HG03571 (cell line): ENCODE data around the gene BTBD9.

Source experiments
- ATAC-seq: cut with Tn5 transposase; IDR thresholded peaks from one replicate; pipeline ENCODE4 v1.9.1; 2021; ENCODE audit not compliant: unreplicated experiment

BTBD9 gene

DNA sequence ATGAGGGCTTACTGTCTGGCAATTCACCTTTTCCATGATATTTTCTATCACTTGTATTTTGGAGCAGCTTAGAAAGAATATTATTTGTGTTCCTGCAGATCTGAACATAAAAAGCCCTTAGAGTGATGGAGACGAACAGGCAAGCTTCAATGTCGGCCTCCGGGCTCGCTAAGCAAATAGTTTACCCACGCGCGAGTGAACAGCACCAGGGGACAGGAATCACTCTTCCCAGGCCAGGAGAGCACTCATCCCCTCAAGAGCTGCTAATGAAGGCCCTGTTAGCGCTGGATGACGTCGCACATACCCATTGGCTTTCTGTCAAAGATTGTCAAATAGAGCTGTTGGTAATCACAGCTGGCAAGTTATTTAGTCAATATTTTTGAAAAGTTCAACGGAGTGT is 424.5 kb downstream of the BTBD9 start:
- no peak for ATAC-seq

DNA sequence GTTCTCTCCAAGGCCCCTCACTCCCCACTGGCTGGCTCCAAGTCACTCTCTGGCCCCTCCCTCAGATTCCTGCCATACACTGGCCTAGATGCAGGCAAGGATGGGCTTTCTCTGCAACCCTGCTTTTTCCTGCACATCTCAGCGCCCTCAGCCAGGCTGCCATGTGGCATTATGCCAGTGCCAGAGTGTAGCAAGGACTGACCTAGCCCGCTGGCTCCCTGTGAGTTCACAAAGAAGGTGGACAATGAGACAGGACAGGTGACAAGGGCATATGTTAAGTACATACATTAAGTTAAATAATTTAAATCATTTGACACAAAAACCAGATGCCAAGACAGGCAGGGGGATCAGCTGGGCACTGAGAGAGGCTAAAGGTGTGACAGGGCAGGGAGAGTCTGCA is 425.6 kb downstream of the BTBD9 start:
- no peak for ATAC-seq

DNA sequence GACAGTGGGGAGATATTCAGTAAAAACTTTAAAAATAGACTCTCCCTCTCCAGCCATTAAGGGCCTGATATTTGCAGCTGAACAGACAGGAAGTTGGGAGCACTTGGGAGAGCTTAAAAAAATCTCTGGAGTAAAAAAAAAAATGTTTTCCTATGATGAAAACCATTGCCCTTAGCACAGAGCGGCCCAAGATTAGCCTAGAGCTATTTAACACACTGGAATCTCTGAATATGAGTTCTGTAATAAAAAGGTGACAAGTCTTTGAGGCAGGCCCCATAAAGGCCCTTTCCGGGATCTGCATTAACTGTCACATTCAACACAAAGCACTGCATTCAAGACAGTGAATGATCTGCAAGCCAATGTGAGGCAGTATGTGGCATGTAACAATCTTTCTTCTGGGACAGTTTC is 426.5 kb downstream of the BTBD9 start:
- ATAC-seq = no peak

DNA sequence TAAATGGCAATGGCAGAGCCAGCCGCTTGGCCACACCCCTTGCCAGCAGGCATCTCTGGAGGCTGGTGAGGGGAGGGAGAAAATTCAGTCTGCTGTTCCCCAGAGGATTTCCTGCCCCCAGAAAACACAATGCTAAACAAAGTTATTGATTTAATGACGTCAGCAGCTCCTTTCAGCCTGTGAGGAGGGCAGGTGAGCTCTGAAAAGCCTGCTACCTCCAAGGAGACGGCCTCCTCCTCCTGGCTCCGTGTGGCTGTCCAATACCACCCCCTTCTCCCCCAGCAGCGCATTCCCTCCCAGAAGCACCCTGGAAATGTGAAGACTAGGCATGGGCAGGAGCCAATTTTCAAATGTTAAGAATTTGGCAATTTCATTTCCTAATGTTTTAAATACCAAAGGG is 427.1 kb downstream of the BTBD9 start:
- ATAC-seq = no peak

DNA sequence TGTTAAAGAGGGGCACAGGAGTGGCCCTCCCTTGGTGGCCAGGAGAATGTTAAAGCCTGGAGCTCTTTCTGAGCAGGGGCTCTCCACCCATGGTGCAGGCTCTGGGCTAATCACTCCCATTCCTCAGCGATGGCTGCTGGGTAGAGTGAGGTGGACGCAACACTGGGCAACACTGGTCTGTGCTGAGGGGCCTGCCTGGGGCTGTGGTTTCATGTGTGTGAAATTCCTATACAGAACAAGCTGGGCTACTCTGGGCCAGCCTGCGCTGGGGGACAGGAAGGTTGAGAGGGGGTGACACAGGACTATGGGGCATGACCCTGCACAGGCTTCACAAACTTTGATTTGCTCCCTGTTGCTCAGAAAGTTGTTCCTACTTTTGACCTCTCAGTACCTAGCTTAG is 427.6 kb downstream of the BTBD9 start:
- ATAC-seq = no peak

DNA sequence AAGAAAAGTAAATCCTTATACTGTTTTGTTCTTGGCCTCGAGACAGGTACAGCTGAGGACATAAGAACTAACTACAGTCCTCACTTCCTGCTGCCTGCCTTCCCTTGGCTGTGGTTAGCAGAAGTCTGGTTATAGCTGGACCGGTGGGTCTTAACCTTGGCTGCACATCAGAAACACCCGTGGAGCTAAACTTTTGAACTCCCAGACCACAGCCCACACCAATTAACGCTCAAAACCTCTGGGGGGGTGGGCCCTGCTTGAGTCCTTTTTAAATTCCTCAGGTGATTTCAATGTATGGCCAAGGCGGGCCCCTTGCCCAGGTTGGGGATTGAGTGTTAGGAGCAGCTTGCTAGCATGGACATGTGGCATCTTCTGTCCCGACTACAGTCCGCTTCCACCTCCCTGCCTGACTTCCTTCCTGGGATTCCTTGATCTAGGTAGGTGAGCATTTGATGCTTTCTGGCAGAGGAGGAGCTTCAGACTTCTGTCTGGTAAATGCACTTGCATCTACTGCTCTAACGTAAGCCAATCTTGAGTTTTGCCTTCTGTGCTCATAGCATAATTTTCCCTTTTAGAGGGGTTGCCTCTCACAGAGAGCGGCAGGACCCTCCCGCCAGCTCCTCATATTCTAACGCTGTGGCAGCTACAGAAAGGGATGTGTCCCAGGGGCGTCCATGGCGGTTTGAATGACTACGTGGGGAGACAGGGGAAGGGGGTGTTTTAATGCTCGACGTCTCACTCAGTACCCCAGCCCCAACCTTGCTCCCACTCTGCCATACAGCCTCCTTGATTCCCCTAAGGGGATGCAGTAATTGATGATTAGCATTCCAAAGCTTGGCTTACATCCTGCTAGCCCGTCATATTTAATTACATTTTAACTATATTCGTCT is 430.1 kb downstream of the BTBD9 start:
- ATAC-seq = no peak

DNA sequence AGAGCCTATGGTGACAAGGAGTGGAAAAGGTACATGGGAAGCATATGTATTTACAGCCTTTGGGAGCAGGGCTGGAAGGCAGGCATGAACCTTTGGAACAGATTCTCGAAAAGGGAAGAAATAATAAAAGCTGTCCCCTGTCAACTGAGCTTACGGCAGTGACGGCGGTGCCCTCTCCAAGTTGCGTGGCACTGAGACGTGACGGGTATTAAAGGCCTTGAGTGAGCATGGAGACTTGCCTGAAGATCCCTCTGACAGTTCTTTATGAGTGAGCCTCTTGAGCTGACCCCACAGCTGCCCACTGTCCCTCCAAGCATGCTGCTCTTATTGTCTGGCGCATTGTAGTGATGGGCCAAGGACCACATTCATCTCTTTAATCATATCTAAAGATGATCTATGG is 431.7 kb downstream of the BTBD9 start:
- ATAC-seq = no peak

DNA sequence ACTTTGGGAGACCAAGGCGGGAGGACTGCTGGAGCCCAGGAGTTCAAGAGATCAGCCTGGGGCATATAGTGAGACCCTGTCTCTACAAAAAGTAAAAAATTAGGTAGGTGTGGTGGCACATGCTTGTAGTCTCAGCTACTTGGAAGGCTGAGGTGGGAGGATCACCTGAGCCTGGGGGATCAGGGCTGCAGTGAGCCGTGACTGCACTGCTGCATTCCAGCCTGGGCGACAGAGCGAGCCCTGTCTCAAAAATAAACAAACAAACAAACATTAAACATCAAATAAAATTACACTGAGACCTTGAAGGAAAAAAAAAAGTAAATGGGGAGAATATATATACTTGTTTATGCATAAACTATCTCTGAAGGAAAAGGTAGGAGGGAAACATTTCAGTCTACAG is 432.4 kb downstream of the BTBD9 start:
- ATAC-seq = no peak

DNA sequence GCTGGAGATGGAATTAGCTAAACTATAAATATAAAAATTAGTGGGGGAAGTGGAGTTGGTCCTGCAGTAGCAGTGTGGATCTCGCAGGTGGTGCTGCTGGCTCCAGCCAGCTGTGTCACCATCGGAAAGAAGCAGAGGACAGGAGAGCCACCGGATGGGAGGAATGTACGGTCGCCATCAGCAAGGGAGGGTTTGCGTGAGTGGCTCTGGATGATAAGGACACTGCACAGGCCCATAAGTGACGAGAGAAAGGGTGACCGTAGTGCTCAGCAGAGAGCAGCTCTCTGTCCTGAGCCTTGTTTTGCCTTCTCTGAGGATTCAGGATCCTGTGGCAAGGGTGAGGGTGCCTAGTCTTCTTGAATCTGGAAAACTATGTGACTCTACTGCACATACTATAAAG is 441.5 kb downstream of the BTBD9 start:
- no peak for ATAC-seq

DNA sequence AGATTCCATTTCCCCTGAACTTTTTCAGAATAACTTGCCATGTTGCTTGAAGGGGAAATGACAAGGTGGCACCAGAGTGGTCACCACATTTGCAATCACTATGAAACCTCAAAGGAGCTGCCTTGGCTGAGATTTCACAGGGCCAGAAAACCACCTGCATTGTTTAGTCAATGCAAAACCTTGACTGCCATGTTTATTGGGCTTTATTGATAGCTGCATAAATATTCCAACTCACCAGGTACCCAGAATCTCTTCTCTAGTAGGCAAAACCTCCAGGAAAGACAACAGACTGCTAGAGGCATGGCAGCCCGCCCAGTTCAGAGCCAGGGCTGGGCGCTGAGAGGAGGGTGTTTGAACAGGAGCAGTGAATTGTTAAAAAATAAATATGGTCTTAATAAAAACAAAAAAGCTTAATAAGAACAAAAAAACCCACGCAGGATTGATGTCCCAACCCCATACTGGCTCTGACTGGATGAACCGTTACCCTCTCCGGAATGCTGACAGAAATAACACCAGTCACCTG is 444.6 kb downstream of the BTBD9 start:
- ATAC-seq = no peak

DNA sequence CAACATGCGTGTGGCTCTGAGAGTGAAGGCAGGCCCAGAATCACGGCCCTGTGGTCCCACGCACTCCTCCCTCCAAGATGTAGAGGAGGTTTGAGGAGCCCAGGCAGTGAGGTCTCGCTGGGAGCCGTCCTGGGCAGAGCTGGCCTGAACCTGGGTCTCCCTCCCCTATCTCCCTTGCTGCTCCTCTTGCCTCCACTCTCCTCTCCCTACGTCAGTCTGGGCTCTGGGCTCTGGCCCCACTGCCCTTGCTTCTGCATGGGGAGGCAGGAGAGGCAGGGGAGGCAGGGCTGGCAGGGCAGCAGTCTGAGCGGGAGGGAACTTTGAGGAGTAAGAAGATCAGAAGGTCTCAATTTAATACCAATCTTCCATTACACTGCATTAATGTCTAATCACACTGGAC is 445.1 kb downstream of the BTBD9 start:
- no peak for ATAC-seq

DNA sequence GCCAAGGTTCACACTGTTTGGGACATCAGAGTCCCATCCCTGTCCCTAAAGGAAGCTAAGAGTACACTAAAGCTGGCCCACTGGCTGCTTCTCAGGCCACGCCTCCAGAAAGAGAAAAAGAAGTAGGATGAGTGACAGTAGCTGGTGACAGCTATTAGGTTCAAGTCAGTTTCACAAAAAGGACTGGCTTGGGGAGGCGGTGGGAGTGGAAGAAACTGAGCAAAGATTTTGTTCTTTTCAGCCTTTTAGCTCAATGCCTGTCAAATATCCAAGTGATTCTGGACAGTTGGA is 445.5 kb downstream of the BTBD9 start:
- ATAC-seq = no peak

DNA sequence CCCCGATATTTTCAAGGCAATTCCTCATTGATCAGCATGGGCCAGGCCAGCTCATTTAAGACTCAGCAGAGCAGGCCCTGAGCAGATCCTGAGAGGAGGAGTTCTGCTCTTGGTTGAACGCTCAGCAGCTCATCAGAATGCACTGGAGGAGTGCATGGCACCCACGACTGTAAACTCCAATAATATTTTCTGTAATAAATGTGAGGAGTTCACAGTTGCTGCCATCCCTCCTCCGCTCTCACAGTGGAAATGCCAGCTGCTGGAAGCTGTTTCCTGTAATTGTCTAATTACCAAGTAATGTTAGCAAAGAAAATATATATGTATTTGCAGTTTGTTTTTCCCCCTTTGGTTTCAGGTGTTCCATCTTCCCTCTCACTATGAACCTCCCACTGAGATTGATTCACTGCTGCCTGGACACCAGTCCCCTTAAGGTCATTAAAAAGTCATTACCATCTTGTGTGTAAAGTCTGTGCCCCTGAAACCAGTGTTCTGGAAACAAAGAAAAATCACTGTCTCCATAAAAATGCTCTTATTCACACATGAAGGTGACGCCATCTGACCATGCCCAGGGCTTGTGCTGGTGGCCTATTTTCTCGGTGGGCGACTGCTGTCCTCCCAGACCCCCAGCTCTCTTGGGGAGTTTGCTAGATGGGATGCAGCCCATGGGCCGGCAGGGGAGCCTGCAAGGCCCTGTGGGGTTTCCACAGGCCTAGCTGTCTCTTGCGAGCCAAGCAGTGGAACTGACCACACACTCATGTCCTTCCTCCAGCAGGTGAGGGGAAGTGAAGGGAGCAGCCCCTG is 446.0 kb downstream of the BTBD9 start:
- ATAC-seq = no peak

DNA sequence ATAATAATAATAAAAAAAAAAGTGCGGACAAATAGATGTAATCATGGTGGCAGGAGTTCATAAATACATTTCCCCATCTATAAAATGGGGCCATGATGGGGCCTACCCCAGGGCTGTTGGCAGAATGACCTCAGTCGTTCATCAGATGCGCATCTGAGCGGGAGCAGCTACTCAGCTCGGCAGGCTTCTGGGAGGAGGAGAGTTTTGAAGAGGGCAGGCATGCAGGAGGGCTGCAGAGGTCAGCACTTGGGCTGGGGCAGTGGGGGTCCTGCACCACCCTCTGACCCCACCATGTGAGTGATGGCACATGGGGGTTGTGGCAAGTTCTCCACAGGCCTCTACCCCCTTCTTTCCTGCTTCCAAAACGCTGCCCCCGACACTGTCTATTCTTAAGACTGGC is 446.7 kb downstream of the BTBD9 start:
- no peak for ATAC-seq

DNA sequence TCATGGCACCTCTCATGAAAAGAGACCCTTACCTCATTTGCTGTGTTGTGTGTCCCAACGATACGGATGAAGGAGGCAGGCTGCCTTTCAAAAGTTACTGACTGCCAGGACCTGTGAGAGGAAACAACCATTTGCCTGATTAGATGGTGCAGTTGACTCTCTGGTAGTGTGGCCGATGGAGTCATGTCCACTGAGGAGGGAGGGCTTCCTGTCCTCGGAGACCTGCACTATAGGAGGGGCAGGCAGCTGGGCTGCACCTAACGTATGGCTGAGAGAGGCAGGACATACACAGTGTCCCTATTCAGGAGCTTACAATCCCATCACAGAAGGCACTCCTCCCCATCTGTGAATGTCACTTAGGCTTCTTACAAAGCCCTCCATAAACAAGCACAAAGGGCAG is 447.2 kb downstream of the BTBD9 start:
- no peak for ATAC-seq

DNA sequence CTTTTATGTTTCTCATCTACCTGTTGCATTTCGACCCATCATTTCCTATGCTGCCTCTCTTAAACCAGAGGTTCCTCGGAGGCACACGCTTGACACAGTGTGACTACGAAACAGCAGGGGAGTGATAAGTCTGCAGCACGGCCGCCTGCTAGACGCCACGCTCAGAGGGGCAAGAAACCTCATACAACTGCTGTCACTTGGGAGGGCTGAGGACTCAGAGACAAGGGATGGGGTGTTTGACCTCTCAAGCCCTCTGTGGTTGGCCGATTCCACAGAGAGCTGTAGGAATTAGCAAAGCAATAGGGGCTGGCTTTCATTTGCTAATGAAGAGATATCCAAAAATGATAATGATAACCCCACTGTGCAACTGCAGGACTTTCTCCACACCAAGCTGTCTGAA is 447.7 kb downstream of the BTBD9 start:
- no peak for ATAC-seq

DNA sequence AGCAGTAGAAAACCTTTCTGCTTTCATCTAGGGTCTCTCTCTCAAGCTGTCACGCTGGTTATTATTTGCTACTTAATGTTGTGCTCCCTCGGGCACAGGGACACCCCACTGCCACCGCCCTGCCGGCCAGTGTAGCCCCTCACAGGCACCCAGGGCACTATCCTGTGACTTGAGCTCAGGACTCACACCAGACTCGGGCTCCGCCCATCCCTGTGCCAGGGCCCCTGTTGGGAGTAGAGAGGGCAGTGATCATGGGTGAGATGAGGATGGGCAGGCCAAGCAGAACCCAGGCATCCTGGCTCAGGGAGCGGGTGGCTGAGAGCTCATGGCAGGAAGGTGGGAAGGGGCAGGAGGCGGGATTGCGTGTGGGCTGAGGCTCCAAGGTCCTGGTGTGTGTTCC is 448.3 kb downstream of the BTBD9 start:
- no peak for ATAC-seq

DNA sequence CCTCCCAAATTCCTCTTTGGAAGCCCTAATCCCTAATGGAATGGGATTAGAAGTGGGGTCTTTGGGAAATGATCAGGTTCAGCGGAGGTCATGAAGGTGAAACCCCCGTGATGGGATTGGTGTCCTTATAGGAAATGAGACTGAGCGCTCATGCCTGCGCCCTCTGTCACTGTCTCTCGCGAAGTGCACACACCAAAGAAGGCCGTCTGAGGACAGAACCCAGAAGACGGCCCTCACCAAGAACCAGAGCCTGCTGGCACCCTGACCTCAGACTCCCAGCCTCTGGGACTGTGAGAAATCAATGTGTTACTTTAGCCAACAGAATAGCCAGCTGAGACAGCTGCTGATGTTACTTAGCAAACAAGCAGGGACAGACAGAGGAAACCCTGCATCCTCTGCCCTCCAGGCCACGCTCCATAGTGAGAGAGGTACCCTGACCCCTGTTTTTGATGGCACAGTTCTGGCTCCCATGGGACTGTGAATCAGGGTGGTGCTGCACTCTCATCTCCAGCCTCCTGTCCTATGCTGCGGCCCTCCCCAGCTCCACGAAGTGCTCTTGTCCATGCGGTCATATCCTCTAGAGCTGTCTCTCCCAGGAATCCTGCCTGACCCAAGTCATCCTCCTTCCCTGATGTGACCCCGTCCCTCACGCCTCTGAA is 450.9 kb downstream of the BTBD9 start:
- ATAC-seq = no peak

DNA sequence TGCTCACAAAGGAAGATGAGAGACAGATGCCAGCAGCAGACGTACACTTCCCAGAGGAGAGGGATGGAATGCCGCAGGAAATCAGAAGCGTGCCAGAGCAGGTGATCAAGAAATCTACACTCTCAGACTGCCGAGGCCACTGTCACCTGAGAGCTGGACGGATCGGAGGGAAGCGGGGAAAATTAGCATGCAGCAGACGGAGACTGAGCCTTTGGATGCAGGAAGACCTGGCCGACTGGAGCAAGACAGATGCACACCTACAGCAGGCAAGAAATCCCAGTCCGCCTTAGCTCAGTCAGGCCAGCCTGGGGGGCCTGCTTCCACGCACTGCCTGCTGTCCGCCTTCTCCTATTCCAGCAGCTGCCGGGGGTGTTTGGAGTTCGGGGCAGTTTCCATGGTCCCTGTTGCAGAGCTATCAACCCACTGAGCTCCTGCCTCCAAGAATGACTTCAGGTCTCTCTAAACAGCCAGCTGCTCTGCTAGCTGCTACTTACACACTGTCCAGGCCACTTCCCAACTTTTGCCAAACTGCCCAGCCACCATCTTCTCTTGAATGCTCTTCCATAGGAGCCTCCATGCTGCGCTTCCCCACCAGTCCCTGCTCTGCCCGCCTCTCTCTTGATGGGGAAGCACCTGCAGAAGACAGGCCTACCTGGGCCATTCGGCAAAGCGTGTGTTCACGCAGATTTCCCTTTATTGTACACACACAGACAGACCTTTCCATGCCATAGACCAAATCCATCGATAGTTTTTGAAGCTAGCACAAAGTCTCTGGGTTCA is 451.7 kb downstream of the BTBD9 start:
- ATAC-seq = no peak

DNA sequence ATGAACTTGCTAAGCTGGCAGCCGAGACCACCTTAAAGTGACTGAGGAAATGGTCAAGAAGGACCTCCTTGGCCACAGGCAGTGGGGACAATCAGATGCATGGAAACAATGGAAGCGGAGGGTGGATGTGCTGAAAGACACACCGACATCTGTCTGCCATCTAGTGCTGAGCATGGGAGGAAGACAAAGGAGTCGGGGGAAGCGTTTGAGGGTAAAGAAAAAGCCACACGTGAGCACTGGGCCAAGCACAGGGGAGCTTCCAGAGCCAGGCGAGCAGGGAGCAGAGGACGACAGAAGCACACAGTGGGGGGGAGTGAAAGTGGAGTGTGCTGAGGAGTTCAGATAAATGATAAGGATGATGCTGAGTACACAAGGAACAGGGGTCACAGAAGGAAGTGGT is 452.4 kb downstream of the BTBD9 start:
- no peak for ATAC-seq

DNA sequence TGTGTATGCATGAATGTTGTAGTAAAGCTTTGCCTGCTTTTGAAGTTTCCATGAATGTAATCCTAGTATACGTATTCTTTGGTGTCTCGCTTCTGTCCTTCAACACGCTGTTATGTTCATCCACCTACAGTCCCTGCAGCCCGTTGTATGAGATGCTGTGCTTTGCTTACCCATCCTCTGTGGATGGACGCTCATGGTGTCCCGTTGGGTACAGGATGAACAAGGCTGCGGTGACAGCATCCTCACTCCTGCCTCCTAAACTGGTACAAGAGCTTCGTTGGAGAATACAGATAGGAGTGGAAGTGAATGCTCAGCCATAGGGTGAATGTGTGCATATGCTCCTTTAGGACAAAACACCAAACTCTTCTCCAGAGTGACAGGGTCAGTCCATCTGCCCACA is 454.0 kb downstream of the BTBD9 start:
- ATAC-seq = no peak
